RWPE1 (cell line): Measurements from ENCODE around the gene PRND.
"Not testable (repeated sequence)": the region's sequence is repeated elsewhere in the genome, so short reads cannot be mapped to it uniquely, and the experiment has no call there.

ENCODE experiments used
- CTCF ChIA-PET: fragments of 350-600 bp; sonication (Branson Sonifier 250); formaldehyde crosslinking; extraction: SDS; loops from one replicate; lab custom pipeline; 2021; lab: Yijun Ruan, JAX
- POLR2A ChIA-PET: fragments of 400-600 bp; formaldehyde crosslinking; extraction: SDS; loops from one replicate; lab custom pipeline; 2020; ENCODE audit warnings: antibody characterized with exemption; ENCODE audit not compliant: low non-redundant PET; lab: Yijun Ruan, JAX
- DNase-seq: peaks from one replicate; pipeline ENCODE4 v3.0.0; 2012; ENCODE audit warnings: low spot score
- H3K27ac ChIP-seq: fragments of 450-650 bp; 2 replicates; pipeline ENCODE4 v1.5.1; 2017
- TF ChIP-seq, protein P1 (sequence below): fragments of 450-650 bp; conservative IDR thresholded peaks from 2 replicates; pipeline ENCODE4 v1.5.1; 2017; ENCODE audit warnings: low read depth, mild to moderate bottlenecking

The PRND gene

GRCh38 chr20:4699957-4700356 lies 21.8 kb upstream of the PRND start:
- ChIA-PET CTCF (interaction anchor here (0.6 kb wide), 1 partner anchor 25 kb away, joined by 3 read pairs; no protein-coding TSS in a partner anchor), POLR2A (no interaction called here)
- no peak overlapping the region for H3K27ac ChIP-seq
- no peak for DNase-seq
- TF ChIP-seq, protein P1, sequence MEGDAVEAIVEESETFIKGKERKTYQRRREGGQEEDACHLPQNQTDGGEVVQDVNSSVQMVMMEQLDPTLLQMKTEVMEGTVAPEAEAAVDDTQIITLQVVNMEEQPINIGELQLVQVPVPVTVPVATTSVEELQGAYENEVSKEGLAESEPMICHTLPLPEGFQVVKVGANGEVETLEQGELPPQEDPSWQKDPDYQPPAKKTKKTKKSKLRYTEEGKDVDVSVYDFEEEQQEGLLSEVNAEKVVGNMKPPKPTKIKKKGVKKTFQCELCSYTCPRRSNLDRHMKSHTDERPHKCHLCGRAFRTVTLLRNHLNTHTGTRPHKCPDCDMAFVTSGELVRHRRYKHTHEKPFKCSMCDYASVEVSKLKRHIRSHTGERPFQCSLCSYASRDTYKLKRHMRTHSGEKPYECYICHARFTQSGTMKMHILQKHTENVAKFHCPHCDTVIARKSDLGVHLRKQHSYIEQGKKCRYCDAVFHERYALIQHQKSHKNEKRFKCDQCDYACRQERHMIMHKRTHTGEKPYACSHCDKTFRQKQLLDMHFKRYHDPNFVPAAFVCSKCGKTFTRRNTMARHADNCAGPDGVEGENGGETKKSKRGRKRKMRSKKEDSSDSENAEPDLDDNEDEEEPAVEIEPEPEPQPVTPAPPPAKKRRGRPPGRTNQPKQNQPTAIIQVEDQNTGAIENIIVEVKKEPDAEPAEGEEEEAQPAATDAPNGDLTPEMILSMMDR: no peak

- DNase-seq: no peak
- TF ChIP-seq, protein P1: no peak
- peak overlapping the region; percentile 64 for H3K27ac ChIP-seq
- ChIA-PET CTCF (interaction anchor here (0.6 kb wide), 1 partner anchor 18 kb away, joined by 5 read pairs; no protein-coding TSS in a partner anchor), POLR2A (no interaction called here)
Observed at GRCh38 chr20:4702562-4703280, 19.0 kb upstream of the PRND start.

- TF ChIP-seq, protein P1: no peak
- H3K27ac ChIP-seq: peak overlapping the region; percentile 64
- CTCF ChIA-PET: interaction anchor here (0.6 to 0.9 kb wide), 2 partner anchors 11 to 17 kb away, joined by 3 to 5 read pairs; no protein-coding TSS in a partner anchor
- DNase-seq: no peak
- POLR2A ChIA-PET: no interaction called here
Observed at GRCh38 chr20:4703281-4703676, 18.4 kb upstream of the PRND start.

- POLR2A ChIA-PET, DNase-seq, CTCF ChIA-PET, H3K27ac ChIP-seq: not testable (repeated sequence)
Observed at GRCh38 chr20:4706941-4707340, 14.8 kb upstream of the PRND start.

- TF ChIP-seq, protein P1: no peak
- POLR2A ChIA-PET: no interaction called here
- DNase-seq: no peak
- no peak overlapping the region for H3K27ac ChIP-seq
- CTCF ChIA-PET: interaction anchor here (0.6 kb wide), 1 partner anchor 830 kb away, joined by 9 read pairs; no protein-coding TSS in a partner anchor
Observed at GRCh38 chr20:4708036-4708435, 13.7 kb upstream of the PRND start.

- no peak overlapping the region for H3K27ac ChIP-seq
- CTCF ChIA-PET: interaction anchor here (0.7 kb wide), 1 partner anchor 11 kb away, joined by 5 read pairs; no protein-coding TSS in a partner anchor
- TF ChIP-seq, protein P1: no peak
- POLR2A ChIA-PET: no interaction called here
- DNase-seq: no peak
Observed at GRCh38 chr20:4708856-4709255, 12.9 kb upstream of the PRND start.
